C4-2B (cell line): ENCODE measurements around the gene PHLPP2.

Source experiments
- ZFX ChIP-seq: fragments of 450-650 bp; IDR thresholded peaks from 2 replicates; pipeline ENCODE4 v1.6.1; 2017
- TF ChIP-seq, protein P1 (sequence below): fragments of 450-650 bp; conservative IDR thresholded peaks from 2 replicates; pipeline ENCODE4 v1.5.1; 2017; ENCODE audit warnings: mild to moderate bottlenecking

DNA sequence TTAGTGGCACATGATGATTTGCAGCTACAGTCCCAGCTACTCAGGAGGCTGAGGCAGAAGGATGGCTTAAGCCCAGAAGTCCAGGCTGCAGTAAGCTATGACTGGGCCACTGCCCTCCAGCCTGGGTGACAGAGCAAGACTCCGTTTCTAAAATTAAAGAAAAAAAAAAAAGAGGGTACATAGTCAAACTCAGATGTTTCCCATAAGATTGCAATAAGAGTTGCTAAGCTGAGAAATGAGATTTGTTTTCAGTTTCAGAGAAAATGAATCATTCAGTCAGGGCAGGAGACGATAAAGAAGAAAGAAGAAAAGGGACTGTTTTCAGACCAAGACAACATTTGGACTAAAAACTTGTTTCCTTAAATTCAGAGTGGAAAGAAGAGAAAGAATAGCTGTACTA, 30.2 kb upstream of the PHLPP2 start:
- TF ChIP-seq, protein P1, sequence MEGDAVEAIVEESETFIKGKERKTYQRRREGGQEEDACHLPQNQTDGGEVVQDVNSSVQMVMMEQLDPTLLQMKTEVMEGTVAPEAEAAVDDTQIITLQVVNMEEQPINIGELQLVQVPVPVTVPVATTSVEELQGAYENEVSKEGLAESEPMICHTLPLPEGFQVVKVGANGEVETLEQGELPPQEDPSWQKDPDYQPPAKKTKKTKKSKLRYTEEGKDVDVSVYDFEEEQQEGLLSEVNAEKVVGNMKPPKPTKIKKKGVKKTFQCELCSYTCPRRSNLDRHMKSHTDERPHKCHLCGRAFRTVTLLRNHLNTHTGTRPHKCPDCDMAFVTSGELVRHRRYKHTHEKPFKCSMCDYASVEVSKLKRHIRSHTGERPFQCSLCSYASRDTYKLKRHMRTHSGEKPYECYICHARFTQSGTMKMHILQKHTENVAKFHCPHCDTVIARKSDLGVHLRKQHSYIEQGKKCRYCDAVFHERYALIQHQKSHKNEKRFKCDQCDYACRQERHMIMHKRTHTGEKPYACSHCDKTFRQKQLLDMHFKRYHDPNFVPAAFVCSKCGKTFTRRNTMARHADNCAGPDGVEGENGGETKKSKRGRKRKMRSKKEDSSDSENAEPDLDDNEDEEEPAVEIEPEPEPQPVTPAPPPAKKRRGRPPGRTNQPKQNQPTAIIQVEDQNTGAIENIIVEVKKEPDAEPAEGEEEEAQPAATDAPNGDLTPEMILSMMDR: no peak
- TF ChIP-seq ZFX: no peak
